B cell (primary cell): Measurements from ENCODE around the gene HIP1R. TPM values are rescaled to one million over a fixed set of nuclear protein-coding genes. Genes with fewer than 3 reads are reported as not detected.
A peak's percentile ranks its signal among the peaks of the same experiment; 100 is the strongest.

Source experiments
- ATAC-seq: fragments of 200-7000 bp; cut with Tn5 transposase; one replicate; pipeline ENCODE4 v1.10.0; 2021; ENCODE audit warnings: low read depth, mild to moderate bottlenecking, moderate number of reproducible peaks, moderate library complexity
- CTCF ChIA-PET: fragments of 350-600 bp; sonication (Branson Sonifier 250); formaldehyde crosslinking; loops from one replicate; lab custom pipeline; 2021; ENCODE audit warnings: antibody characterized with exemption, inconsistent platforms; lab: Charles Lee
- POLR2A ChIA-PET: fragments of 350-600 bp; sonication (Branson Sonifier 250); formaldehyde crosslinking; loops from one replicate; lab custom pipeline; 2021; ENCODE audit warnings: antibody characterized with exemption; lab: Charles Lee
- DNase-seq: peaks from one replicate; pipeline ENCODE4 v3.0.0; 2013
- H2AFZ ChIP-seq: 2 replicates; pipeline ENCODE4 v1.6.1; 2012; ENCODE audit warnings: mild to moderate bottlenecking, low read depth, low read length; ENCODE audit not compliant: insufficient read depth, poor library complexity, severe bottlenecking
- H3K27ac ChIP-seq, 2 donors: 1 replicate in 1 of 2; 2 replicates in 1 of 2; pipeline ENCODE4 v1.5.1; 2012 to 2013; ENCODE audit warnings: low read length in 2 of 2, mild to moderate bottlenecking in 2 of 2, moderate library complexity in 1 of 2
- H3K27me3 ChIP-seq, 4 experiments: fragments of 200-600 bp in 1 of 4; sonication (generic) in 1 of 4; replicated peaks in 1 of 4; 1 replicate in 2 of 4; 2 replicates in 2 of 4; pipeline versions ENCODE4 v1.6.1 to v1.7.0; 2013 to 2016; ENCODE audit warnings: low read length in 3 of 4, mild to moderate bottlenecking in 2 of 4, mixed read lengths in 1 of 4, moderate library complexity in 1 of 4; ENCODE audit not compliant: insufficient read depth in 4 of 4, control insufficient read depth in 3 of 4; ENCODE audit errors: control extremely low read depth in 1 of 4
- H3K36me3 ChIP-seq, 2 experiments: replicated peaks in 1 of 2; 1 replicate in 1 of 2; 2 replicates in 1 of 2; pipeline versions ENCODE4 v1.6.1 to v1.7.1; 2013; ENCODE audit warnings: low read length in 1 of 2; ENCODE audit not compliant: insufficient read depth in 2 of 2, control insufficient read depth in 1 of 2; ENCODE audit errors: control extremely low read depth in 1 of 2, extremely low read depth in 1 of 2
- H3K4me1 ChIP-seq, 2 donors: fragments of 200-600 bp in 1 of 2; sonication (generic) in 1 of 2; 1 replicate in 1 of 2; 2 replicates in 1 of 2; pipeline versions ENCODE4 v1.5.1 to v1.6.1; 2013 to 2017; ENCODE audit warnings: low read length in 2 of 2; ENCODE audit not compliant: control insufficient read depth in 2 of 2, insufficient read depth in 2 of 2
- H3K4me2 ChIP-seq: replicated peaks from 2 replicates; pipeline ENCODE3; 2012; ENCODE audit warnings: mild to moderate bottlenecking, low read depth, low read length; ENCODE audit not compliant: poor library complexity, severe bottlenecking
- H3K4me3 ChIP-seq, 5 experiments: fragments of 200-600 bp in 1 of 5; sonication (generic) in 1 of 5; 1 replicate in 3 of 5; 2 replicates in 2 of 5; pipeline versions ENCODE4 v1.5.1 to v1.7.0; 2011 to 2016; ENCODE audit warnings: low read length in 4 of 5, mild to moderate bottlenecking in 4 of 5, low read depth in 2 of 5, control low read depth in 1 of 5, moderate library complexity in 1 of 5; ENCODE audit not compliant: insufficient read depth in 1 of 5; ENCODE audit errors: control extremely low read depth in 1 of 5, extremely low read depth in 1 of 5
- H3K79me2 ChIP-seq: fragments of 200-600 bp; sonication (generic); one replicate; pipeline ENCODE4 v1.6.0; 2016; ENCODE audit warnings: low read length; ENCODE audit not compliant: control insufficient read depth, insufficient read depth
- H3K9ac ChIP-seq: fragments of 200-600 bp; sonication (generic); 2 replicates; pipeline ENCODE4 v1.6.1; 2017; ENCODE audit warnings: mild to moderate bottlenecking, low read length, moderate library complexity
- H3K9me3 ChIP-seq, 3 donors: one replicate each; pipeline versions ENCODE4 v1.6.1 to v1.7.1; 2013; ENCODE audit warnings: low read length in 2 of 3; ENCODE audit not compliant: control insufficient read depth in 2 of 3, insufficient read depth in 1 of 3; ENCODE audit errors: control extremely low read depth in 1 of 3
- H4K20me1 ChIP-seq: 2 replicates; pipeline ENCODE4 v1.6.0; 2012; ENCODE audit warnings: mild to moderate bottlenecking, low read length; ENCODE audit not compliant: insufficient read depth, control insufficient read depth, poor library complexity, severe bottlenecking
- H3K27ac Mint-ChIP-seq: one replicate; pipeline ENCODE4 v1.8.0; 2021; ENCODE audit warnings: mixed read lengths
- H3K27me3 Mint-ChIP-seq: one replicate; pipeline ENCODE4 v1.8.0; 2021; ENCODE audit warnings: mixed read lengths
- H3K4me1 Mint-ChIP-seq: one replicate; pipeline ENCODE4 v1.8.0; 2021; ENCODE audit warnings: mixed read lengths
- H3K4me3 Mint-ChIP-seq: one replicate; pipeline ENCODE4 v1.8.0; 2021; ENCODE audit warnings: mixed read lengths
- H3K9me3 Mint-ChIP-seq: one replicate; pipeline ENCODE4 v1.8.0; 2022; ENCODE audit warnings: mixed read lengths; ENCODE audit not compliant: insufficient read depth
- CTCF ChIP-seq: fragments of 200-600 bp; IDR thresholded peaks from one replicate; pipeline ENCODE4 v1.8.0; 2022; ENCODE audit warnings: antibody characterized with exemption, mild to moderate bottlenecking
- EZH2 ChIP-seq: IDR thresholded peaks from 2 replicates; pipeline ENCODE4 v1.6.1; 2012; ENCODE audit warnings: borderline replicate concordance, low read depth, mild to moderate bottlenecking, moderate library complexity, low read length; ENCODE audit not compliant: insufficient read depth, poor library complexity, severe bottlenecking
- WGBS: methylation state at CpG from one replicate; pipeline ENCODE4 v1.1.5; 2013; ENCODE audit warnings: missing lambda C conversion rate; ENCODE audit not compliant: insufficient coverage; 5-methylcytosine and 5-hydroxymethylcytosine counted together
- intact Hi-C: fragments of 100-400 bp; cut with micrococcal nuclease; formaldehyde crosslinking; loops from one replicate; pipeline ENCODE4 v1.10.0; 2022
- polyA plus RNA-seq: library from polyadenylated mRNA; depleted of rRNA; stranded (reverse); fragments of >200 nt; gene quantifications from 2 replicates; pipeline ENCODE4 v1.2.3, GENCODE V29; 2012
- total RNA-seq, 2 donors: library from RNA; stranded (reverse); fragments of 120-200 nt in 1 of 2; gene quantifications; 1 replicate in 1 of 2; 2 replicates in 1 of 2; pipeline versions ENCODE4 v1.2.3 to v1.2.4, GENCODE V29; 2013 to 2022

Gene HIP1R
- total and polyA plus RNA-seq, 2 donors (not counting 1 experiment from before 2014, with no cell fraction given), result 289 to 390 TPM

DNA sequence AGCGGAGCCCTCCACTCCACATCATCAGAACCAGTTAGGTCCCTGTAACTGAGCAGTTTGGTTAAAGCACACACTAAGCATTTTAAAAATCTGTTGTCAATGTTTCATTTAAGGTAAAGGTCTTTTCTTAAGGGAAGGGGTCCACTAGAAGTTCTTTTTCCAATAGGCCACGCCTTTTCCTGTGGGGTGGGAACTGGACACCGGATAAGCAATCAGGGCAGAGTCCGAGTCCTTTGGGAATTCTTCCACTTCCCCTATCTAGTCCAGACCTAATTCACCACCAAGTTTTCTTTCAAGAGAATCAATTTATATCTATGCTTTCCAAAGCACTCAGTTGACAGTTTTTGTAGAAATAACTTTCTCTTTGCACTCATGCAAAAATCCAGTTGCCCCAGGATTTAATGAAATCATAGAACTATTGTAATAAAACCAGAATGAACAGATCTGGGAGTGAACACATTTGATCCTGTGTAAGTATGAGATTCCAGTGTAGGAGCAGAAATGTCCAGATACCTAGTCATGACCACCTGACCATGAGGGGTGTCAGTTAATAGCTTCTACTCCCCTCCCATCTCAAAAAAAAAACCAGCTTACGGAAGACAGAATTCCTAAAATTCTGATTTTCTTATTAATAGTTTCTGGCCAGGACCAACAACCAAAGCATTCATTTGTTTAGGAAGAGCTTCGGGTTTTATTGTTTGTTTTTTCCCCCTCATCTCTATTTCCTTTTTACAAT lies 49.0 kb downstream of the HIP1R start:
- H3K79me2 ChIP-seq, result peaks cover 98% of the 10 kb centered on the region
- Mint-ChIP-seq H3K4me1 (peaks cover 86% of the 10 kb centered on the region), H3K4me3 (peak overlapping the region; percentile 33), H3K9me3 (no peaks in the 10 kb centered on the region), H3K27me3 (no peaks in the 10 kb centered on the region), H3K27ac (peak overlapping the region; percentile 8)
- H3K27ac ChIP-seq, result no peak overlapping the region
- WGBS, result 92% methylated on average over 2 of the region's 6 CpGs
- no peak for TF ChIP-seq CTCF
- no peak for TF ChIP-seq EZH2
- H3K27me3 ChIP-seq, result no peaks in the 10 kb centered on the region
- H4K20me1 ChIP-seq, result peaks cover 58% of the 10 kb centered on the region
- DNase-seq, result no peak
- H3K9ac ChIP-seq, result no peak overlapping the region
- no peak overlapping the region for H2AFZ ChIP-seq
- peak overlapping the region; percentile 0 for H3K4me2 ChIP-seq
- H3K4me1 ChIP-seq, result peaks cover 86 to 94% of the 10 kb centered on the region in 2 donors
- no peak for ATAC-seq
- intact Hi-C loops, result no loop called here
- ChIA-PET POLR2A (interaction anchor here (0.6 kb wide), 1 partner anchor 61 kb away, joined by 4 read pairs; no protein-coding TSS in a partner anchor), CTCF (interaction anchor here (1.0 to 11.0 kb wide), 5 partner anchors 13 to 68 kb away, joined by 3 to 101 read pairs (median 44); partner anchors contain the start of gene VPS37B)
- H3K9me3 ChIP-seq, result no peaks in the 10 kb centered on the region
- no peaks in the 10 kb centered on the region for H3K36me3 ChIP-seq
- no peak overlapping the region for H3K4me3 ChIP-seq

- TF ChIP-seq CTCF, result no peak
- no peak for TF ChIP-seq EZH2
- H3K9me3 ChIP-seq, result no peaks in the 10 kb centered on the region
- ATAC-seq, result no peak
- ChIA-PET CTCF (interaction anchor here (1.0 to 11.0 kb wide), 4 partner anchors 13 to 48 kb away, joined by 3 to 101 read pairs (median 24); partner anchors contain the start of gene VPS37B), POLR2A (interaction anchor here (0.7 kb wide), 1 partner anchor 64 kb away, joined by 4 read pairs; no protein-coding TSS in a partner anchor)
- DNase-seq, result no peak
- Mint-ChIP-seq H3K4me1 (peaks cover 85% of the 10 kb centered on the region), H3K27me3 (no peaks in the 10 kb centered on the region), H3K27ac (no peak overlapping the region), H3K9me3 (no peaks in the 10 kb centered on the region), H3K4me3 (no peak overlapping the region)
- no peak overlapping the region for H3K4me2 ChIP-seq
- peaks cover 52% of the 10 kb centered on the region for H4K20me1 ChIP-seq
- peaks cover 87 to 94% of the 10 kb centered on the region in 2 donors for H3K4me1 ChIP-seq
- intact Hi-C loops, result loop anchor here (5.0 kb wide), 2 partner anchors 37 to 73 kb away; no protein-coding TSS in a partner anchor
- H3K79me2 ChIP-seq, result peaks cover 98% of the 10 kb centered on the region
- no CpG with 5 or more reads among the region's 4 CpGs for WGBS
- H3K4me3 ChIP-seq, result no peak overlapping the region
- no peaks in the 10 kb centered on the region for H3K36me3 ChIP-seq
- H3K9ac ChIP-seq, result no peak overlapping the region
- H3K27ac ChIP-seq, result no peak overlapping the region
- H2AFZ ChIP-seq, result no peak overlapping the region
- H3K27me3 ChIP-seq, result no peaks in the 10 kb centered on the region
These were observed 49.6 kb downstream of the HIP1R start for GRCh38 chr12:122884860-122885259.
